GM18507 (cell line): ENCODE data around the gene YBX1.

Source experiments
- DNase-seq: peaks from one replicate; pipeline ENCODE4 v3.0.0; 2011; ENCODE audit warnings: low read depth; ENCODE audit not compliant: insufficient read length; ENCODE audit errors: extremely low spot score
- FAIRE-seq: peaks from 2 replicates; lab custom pipeline; 2011; peaks lifted over from hg19 to GRCh38; lab: Jason Lieb, UNC

Gene YBX1

GRCh38 chr1:42732126-42732680 lies 50.0 kb downstream of the YBX1 start:
- no peak for FAIRE-seq
- no peak for DNase-seq

- no peak for DNase-seq
- no peak for FAIRE-seq
These were observed 51.4 kb downstream of the YBX1 start for GRCh38 chr1:42733415-42734200.

- FAIRE-seq (no peak), DNase-seq (no peak)
These were observed 52.2 kb downstream of the YBX1 start for GRCh38 chr1:42734201-42735035.

GRCh38 chr1:42735056-42735455 lies 52.8 kb downstream of the YBX1 start:
- FAIRE-seq (no peak), DNase-seq (no peak)

- no peak for FAIRE-seq
- no peak for DNase-seq
These were observed 53.4 kb downstream of the YBX1 start for GRCh38 chr1:42735477-42736105.

GRCh38 chr1:42736152-42736551 lies 53.9 kb downstream of the YBX1 start:
- FAIRE-seq (no peak), DNase-seq (no peak)

GRCh38 chr1:42736571-42737200 lies 54.5 kb downstream of the YBX1 start:
- DNase-seq (no peak), FAIRE-seq (no peak)

GRCh38 chr1:42737257-42737656 lies 55.0 kb downstream of the YBX1 start:
- DNase-seq: no peak
- peak; percentile 54 for FAIRE-seq

GRCh38 chr1:42737986-42738677 lies 55.9 kb downstream of the YBX1 start:
- DNase-seq (no peak), FAIRE-seq (no peak)

GRCh38 chr1:42738678-42739226 lies 56.5 kb downstream of the YBX1 start:
- DNase-seq (no peak), FAIRE-seq (no peak)

- no peak for FAIRE-seq
- no peak for DNase-seq
These were observed 57.8 kb downstream of the YBX1 start, which contains the start of gene CLDN19 for GRCh38 chr1:42739753-42740700. Gene CLDN19 (minus strand): TSS chr1:42740236. CDS start chr1:42740063, 173 bp downstream.

GRCh38 chr1:42740851-42741580 lies 58.8 kb downstream of the YBX1 start:
- no peak for FAIRE-seq
- DNase-seq: no peak

GRCh38 chr1:42741706-42742105 lies 59.5 kb downstream of the YBX1 start:
- no peak for DNase-seq
- no peak for FAIRE-seq

- FAIRE-seq: no peak
These were observed 59.9 kb downstream of the YBX1 start for GRCh38 chr1:42742141-42742540.

GRCh38 chr1:42742617-42743316 lies 60.5 kb downstream of the YBX1 start:
- DNase-seq (no peak), FAIRE-seq (no peak)

More at GRCh38 chr1:42742141-42742540, 59.9 kb downstream of the YBX1 start:
- no peak for DNase-seq
